Ectodermal cell (in vitro differentiated cells): ENCODE results near the gene VPS18.
A peak's percentile ranks its signal among the peaks of the same experiment; 100 is the strongest.

Source experiments
- H3K27ac ChIP-seq: 2 replicates; pipeline ENCODE4 v1.7.0; 2013; ENCODE audit warnings: mild to moderate bottlenecking, low read depth, low read length; ENCODE audit not compliant: insufficient read depth, poor library complexity, severe bottlenecking
- H3K27me3 ChIP-seq: 2 replicates; pipeline ENCODE4 v1.7.0; 2013; ENCODE audit warnings: mild to moderate bottlenecking, low read length; ENCODE audit not compliant: insufficient read depth, control insufficient read depth, poor library complexity, severe bottlenecking
- H3K36me3 ChIP-seq: one replicate; pipeline ENCODE4 v1.7.0; 2013; ENCODE audit warnings: low read length; ENCODE audit not compliant: control insufficient read depth, insufficient read depth
- H3K4me1 ChIP-seq: one replicate; pipeline ENCODE4 v1.7.0; 2013; ENCODE audit warnings: low read length; ENCODE audit not compliant: control insufficient read depth, insufficient read depth
- H3K4me3 ChIP-seq: 2 replicates; pipeline ENCODE4 v1.7.0; 2013; ENCODE audit warnings: low read depth, low read length, control low read depth; ENCODE audit not compliant: insufficient read depth
- H3K9me3 ChIP-seq: 2 replicates; pipeline ENCODE4 v1.7.0; 2013; ENCODE audit warnings: mild to moderate bottlenecking, low read length, moderate library complexity; ENCODE audit not compliant: control insufficient read depth
- WGBS, 2 experiments: methylation state at CpG; one replicate each; pipeline ENCODE4 v1.1.7; 2013; ENCODE audit warnings: missing lambda C conversion rate in 2 of 2; 5-methylcytosine and 5-hydroxymethylcytosine counted together

Gene VPS18

DNA sequence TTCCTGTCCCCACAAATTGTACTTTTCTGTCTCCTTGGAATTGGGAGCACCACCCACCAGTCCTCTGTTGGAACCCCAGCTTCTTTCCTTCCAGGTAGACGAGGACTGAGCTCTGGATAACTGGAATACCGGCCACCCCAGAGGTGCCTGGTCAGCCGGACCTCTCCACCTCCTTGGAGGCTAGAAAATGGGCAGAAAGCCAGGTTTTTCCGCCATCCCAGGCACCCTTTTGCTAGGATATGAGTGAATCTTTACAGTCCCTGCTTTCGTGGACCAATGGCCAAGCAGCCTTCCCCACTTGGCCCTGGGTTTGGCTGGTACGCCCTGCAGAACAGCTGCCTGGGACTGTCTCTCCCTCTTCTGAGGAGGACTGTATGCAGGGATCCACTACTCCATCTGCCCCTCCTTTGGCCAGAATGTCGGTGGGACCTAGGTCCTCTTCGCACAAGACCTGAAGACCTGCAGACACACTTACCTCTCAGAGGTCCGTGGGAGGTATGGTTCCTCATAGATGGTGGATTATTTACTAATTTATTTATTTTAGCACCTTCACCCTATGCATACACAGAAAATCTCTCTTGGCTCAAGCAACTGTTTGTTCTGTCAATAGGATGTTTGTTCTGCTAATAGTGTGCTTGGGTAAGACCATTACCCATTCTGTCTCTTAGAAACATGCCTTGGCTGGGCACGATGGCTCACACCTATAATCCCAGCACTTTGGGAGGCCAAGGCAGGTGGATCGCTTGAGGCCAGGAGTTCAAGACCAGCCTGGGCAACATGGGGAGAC lies 50.5 kb downstream of the VPS18 start:
- 90 to 91% methylated on average over 10 of the region's 11 CpGs for WGBS, 2 experiments
- H3K4me1 ChIP-seq = peaks cover 17% of the 10 kb centered on the region

DNA sequence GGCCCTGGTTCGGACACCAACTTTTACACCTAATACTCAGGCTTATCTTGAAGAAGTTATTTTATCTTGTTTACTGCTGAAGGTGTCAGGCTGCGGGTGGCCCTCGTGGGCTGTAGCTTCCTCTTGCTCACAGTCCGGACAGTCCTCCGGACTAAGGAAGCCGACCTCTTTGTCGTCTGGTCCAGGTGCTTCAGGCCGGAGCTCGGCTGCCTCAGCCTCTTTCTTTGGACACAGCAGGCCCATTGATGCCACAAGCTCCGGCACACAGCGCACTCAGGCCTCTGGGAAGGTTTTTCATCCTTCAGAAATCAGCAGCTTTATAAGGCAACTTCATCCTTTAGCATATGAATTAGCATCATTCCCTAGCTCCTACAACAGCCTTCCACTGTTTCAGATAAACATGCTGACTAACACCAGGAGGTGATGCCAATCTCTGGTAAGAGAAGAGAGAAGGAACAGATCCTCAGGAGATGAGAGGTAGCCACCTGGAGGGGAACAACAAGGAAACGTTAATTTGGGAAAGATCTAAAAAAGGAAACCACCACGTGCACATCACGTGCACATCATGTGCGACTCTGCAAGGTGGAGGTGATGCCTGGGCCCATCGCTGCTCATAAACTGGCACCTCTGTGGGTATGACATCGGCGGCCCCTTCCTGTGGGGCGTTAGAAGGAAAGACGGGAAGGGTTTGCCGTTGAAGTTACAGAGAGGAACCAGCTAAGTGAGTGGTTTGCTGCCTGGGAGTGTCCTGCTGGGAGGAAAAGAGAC lies 54.6 kb downstream of the VPS18 start:
- Histone ChIP-seq H3K4me1 (no peaks in the 10 kb centered on the region), H3K4me3 (no peak overlapping the region), H3K36me3 (no peaks in the 10 kb centered on the region), H3K27ac (no peak overlapping the region), H3K27me3 (peaks cover 11% of the 10 kb centered on the region), H3K9me3 (no peaks in the 10 kb centered on the region)
- 76 to 78% methylated on average over 21 of the region's 21 CpGs for WGBS, 2 experiments

More for the DNA sequence above, 50.5 kb downstream of the VPS18 start:
- Histone ChIP-seq H3K36me3 (no peaks in the 10 kb centered on the region), H3K27ac (no peak overlapping the region), H3K27me3 (peaks cover 28% of the 10 kb centered on the region), H3K4me3 (no peak overlapping the region), H3K9me3 (no peaks in the 10 kb centered on the region)

DNA sequence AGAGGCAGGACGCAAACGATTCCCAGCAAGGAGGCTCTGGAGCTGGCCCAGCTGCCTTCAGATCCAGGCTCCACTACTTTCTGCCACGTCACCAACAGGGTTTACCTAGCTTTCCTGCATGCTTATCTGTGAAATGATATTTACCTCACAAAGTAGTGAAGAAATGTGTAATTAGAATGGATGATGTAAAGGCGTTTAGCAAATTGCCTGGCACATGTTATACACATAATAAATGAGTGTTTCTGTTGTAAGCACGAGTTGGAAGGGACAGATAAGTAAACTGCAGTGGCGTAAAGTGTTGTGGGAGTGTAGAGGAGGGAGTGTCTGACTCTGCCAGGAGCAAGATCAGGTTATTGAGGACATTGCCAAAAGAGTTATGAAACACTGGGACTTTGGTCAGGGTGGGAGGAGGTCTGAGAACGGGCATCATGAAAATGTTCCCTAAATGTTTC lies 55.5 kb downstream of the VPS18 start:
- Histone ChIP-seq H3K27ac (no peak overlapping the region), H3K27me3 (peaks cover 15% of the 10 kb centered on the region), H3K36me3 (no peaks in the 10 kb centered on the region), H3K9me3 (no peaks in the 10 kb centered on the region), H3K4me1 (no peaks in the 10 kb centered on the region), H3K4me3 (no peak overlapping the region)
- 74 to 81% methylated on average over 6 to 7 of the region's 7 CpGs for WGBS, 2 experiments

DNA sequence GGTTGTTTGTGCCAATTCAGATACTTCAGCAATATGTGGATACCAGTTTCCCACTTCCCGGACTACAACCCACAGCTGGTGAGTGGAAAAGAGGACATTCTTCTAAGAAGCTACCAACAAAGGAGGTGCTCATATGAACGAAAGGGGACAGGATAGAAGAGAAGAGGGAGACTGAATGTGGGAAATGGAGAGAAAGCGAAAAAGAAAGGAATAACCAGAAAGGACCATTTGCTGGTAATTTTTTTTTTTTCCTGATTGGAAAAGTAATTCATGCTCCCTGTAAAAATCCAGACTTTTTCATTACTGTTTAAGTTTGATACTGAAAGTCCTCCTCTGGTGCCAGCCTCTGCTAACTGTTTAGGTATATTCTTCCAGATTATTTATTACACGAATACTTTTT lies 57.5 kb downstream of the VPS18 start:
- Histone ChIP-seq H3K4me1 (no peaks in the 10 kb centered on the region), H3K27ac (no peak overlapping the region), H3K4me3 (no peak overlapping the region), H3K9me3 (no peaks in the 10 kb centered on the region), H3K27me3 (peaks cover 15% of the 10 kb centered on the region), H3K36me3 (no peaks in the 10 kb centered on the region)
- WGBS, 2 experiments = 97 to 99% methylated on average over 3 of the region's 4 CpGs

DNA sequence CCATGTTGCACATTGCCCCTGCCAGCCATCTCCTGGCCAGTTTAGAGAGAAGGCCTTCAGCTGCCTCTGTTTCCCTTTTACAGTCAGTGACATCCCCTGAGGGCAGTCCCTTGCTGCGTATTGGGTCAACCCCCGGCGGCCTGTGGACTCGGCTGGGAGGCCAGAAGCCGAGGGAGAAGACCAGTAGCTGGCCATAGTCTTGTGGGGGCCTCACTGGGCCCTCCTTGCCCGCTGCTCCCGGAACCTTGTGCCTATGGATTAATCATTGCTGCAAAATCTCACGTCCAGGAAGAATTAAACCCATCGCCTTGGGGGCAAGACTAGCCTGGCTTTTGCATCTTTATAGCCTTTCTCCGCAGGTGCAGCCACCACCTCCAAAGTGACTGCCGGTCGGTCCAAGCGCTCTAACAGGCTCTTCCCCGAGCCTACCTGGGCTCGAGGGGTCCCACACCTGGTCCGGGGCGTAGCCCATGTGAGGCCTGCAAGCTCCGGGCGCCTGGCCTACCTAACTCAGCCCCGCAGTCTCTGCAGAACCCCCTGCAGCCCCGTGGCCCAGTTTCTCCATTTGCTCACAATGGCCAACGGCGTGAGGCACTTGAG lies 58.2 kb downstream of the VPS18 start:
- Histone ChIP-seq H3K36me3 (no peaks in the 10 kb centered on the region), H3K9me3 (no peaks in the 10 kb centered on the region), H3K4me3 (peak overlapping the region; percentile 66), H3K27me3 (peaks cover 15% of the 10 kb centered on the region), H3K27ac (peak overlapping the region; percentile 90), H3K4me1 (no peaks in the 10 kb centered on the region)
- 31 to 33% methylated on average over 23 of the region's 23 CpGs for WGBS, 2 experiments

DNA sequence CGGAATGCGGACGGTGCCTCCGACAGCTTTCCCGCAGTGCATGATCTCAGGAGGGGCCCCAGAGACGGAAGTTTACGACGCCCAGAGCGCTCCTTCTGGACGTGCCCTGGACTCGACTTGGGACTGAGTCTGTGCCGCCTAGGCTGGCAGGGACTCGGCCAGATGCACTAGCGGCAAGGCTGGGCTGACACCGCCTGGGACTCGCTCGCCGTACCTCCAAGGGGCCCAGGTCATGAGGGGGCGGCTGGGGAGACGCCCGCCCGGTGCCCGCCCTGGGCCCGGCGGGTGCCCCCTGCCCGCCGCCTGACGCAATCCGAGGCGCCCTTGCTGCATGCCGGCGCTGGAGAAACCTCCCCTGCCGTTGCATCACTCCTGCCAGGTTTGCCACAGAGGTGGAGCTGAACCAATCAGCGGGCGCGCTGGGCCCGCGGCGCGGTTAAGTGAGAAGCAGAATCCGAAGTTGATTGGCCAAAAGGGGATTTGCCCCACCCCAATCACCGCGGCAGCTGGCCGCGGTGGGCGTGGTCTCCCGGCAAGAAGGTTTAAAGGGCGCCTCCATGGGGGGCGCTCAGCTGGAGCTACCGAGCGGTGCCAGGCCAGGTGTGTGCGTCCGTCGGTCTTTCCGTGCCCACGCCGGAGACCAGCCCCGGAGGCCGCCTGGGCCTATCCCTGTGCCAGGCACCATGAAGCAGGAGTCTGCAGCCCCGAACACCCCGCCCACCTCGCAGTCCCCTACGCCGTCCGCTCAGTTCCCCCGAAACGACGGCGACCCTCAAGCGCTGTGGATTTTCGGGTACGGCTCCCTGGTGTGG lies 58.9 kb downstream of the VPS18 start, which contains the start of gene CHAC1:
Gene CHAC1 (plus strand): TSS at position 571 of the 812 bp plus-strand sequence. CDS start 113 bp downstream, at position 684.
- peaks cover 15% of the 10 kb centered on the region for H3K27me3 ChIP-seq
- peak within 1 kb of the TSS; percentile 90 for H3K27ac ChIP-seq
- H3K36me3 ChIP-seq = no peaks in the 10 kb centered on the region
- 0 to 1% methylated on average over 72 of the region's 72 CpGs for WGBS, 2 experiments
- peak within 1 kb of the TSS; percentile 66 for H3K4me3 ChIP-seq
- H3K9me3 ChIP-seq = no peaks in the 10 kb centered on the region
- H3K4me1 ChIP-seq = no peaks in the 10 kb centered on the region
